Activated CD8-positive, alpha-beta T cell treated with anti-CD3 and anti-CD28 coated beads for 36 hours (primary cell): ENCODE results near the gene SAMD4A. TPM values are rescaled to one million over a fixed set of nuclear protein-coding genes. Genes with fewer than 3 reads are reported as not detected.

Experiments used
- ATAC-seq: fragments of 200-7000 bp; cut with Tn5 transposase; one replicate; pipeline ENCODE4 v1.10.0; 2021; ENCODE audit warnings: mild to moderate bottlenecking, moderate library complexity
- CTCF ChIA-PET: fragments of 350-600 bp; sonication (Branson Sonifier 250); formaldehyde crosslinking; loops from one replicate; lab custom pipeline; 2021; ENCODE audit warnings: antibody characterized with exemption; lab: Charles Lee
- POLR2A ChIA-PET: fragments of 350-600 bp; sonication (Branson Sonifier 250); formaldehyde crosslinking; loops from one replicate; lab custom pipeline; 2021; ENCODE audit warnings: antibody characterized with exemption; lab: Charles Lee
- DNase-seq: peaks from one replicate; pipeline ENCODE4 v3.0.0-alpha.2; 2020
- H3K27ac Mint-ChIP-seq: one replicate; pipeline ENCODE4 v1.8.0; 2021; ENCODE audit warnings: mild to moderate bottlenecking, mixed read lengths
- H3K27me3 Mint-ChIP-seq: one replicate; pipeline ENCODE4 v1.8.0; 2021; ENCODE audit warnings: mixed read lengths
- H3K36me3 Mint-ChIP-seq: one replicate; pipeline ENCODE4 v1.8.0; 2021; ENCODE audit warnings: low read depth, mixed read lengths
- H3K4me1 Mint-ChIP-seq: one replicate; pipeline ENCODE4 v1.8.0; 2021; ENCODE audit warnings: low read depth, mixed read lengths
- H3K4me3 Mint-ChIP-seq: one replicate; pipeline ENCODE4 v1.8.0; 2021; ENCODE audit warnings: mild to moderate bottlenecking, moderate library complexity, mixed read lengths
- H3K9me3 Mint-ChIP-seq: one replicate; pipeline ENCODE4 v1.8.0; 2021; ENCODE audit warnings: mixed read lengths
- CTCF ChIP-seq: fragments of 200-600 bp; IDR thresholded peaks from one replicate; pipeline ENCODE4 v1.8.0; 2022; ENCODE audit warnings: antibody characterized with exemption, mild to moderate bottlenecking
- intact Hi-C: fragments of 100-400 bp; cut with micrococcal nuclease; formaldehyde crosslinking; loops from one replicate; pipeline ENCODE4 v1.10.0; 2022
- total RNA-seq, 2 experiments: library from RNA; stranded (reverse); gene quantifications; one replicate each; pipeline ENCODE4 v1.2.3, GENCODE V29; 2021

Gene SAMD4A
- total RNA-seq, 2 experiments from 2014 or later = 4.5 to 4.9 TPM

- POLR2A ChIA-PET = interaction anchor here (0.7 to 1.4 kb wide), 3 partner anchors 9 to 147 kb away, joined by 3 to 4 read pairs (median 3); no protein-coding TSS in a partner anchor
- no peaks in the 10 kb centered on the region for H3K27me3 Mint-ChIP-seq
These were observed 218.3 kb downstream of the SAMD4A start for GRCh38 chr14:54785136-54785777.

GRCh38 chr14:54785778-54786770 is 219.1 kb downstream of the SAMD4A start:
- Mint-ChIP-seq H3K36me3 (no peaks in the 10 kb centered on the region), H3K27ac (no peak overlapping the region), H3K9me3 (no peaks in the 10 kb centered on the region), H3K27me3 (no peaks in the 10 kb centered on the region), H3K4me1 (peaks cover 4% of the 10 kb centered on the region), H3K4me3 (no peak overlapping the region)
- POLR2A ChIA-PET = interaction anchor here (0.6 to 1.4 kb wide), 5 partner anchors 8 to 148 kb away, joined by 3 to 4 read pairs (median 3); no protein-coding TSS in a partner anchor
- no peak for TF ChIP-seq CTCF
- intact Hi-C loops = no loop called here
- DNase-seq (no peak), ATAC-seq (no peak)
- CTCF ChIA-PET = interaction anchor here (1.2 to 5.4 kb wide), 5 partner anchors 8 to 222 kb away, joined by 3 to 37 read pairs (median 8); no protein-coding TSS in a partner anchor

More at GRCh38 chr14:54785136-54785777, 218.3 kb downstream of the SAMD4A start:
- Mint-ChIP-seq H3K4me1 (peaks cover 4% of the 10 kb centered on the region), H3K27ac (no peak overlapping the region), H3K9me3 (no peaks in the 10 kb centered on the region), H3K4me3 (no peak overlapping the region), H3K36me3 (no peaks in the 10 kb centered on the region)
- DNase-seq = no peak
- CTCF ChIA-PET = interaction anchor here (1.2 to 5.4 kb wide), 5 partner anchors 9 to 221 kb away, joined by 3 to 37 read pairs (median 8); no protein-coding TSS in a partner anchor
- no peak for TF ChIP-seq CTCF
- intact Hi-C loops = no loop called here
- ATAC-seq = no peak

- CTCF ChIA-PET = interaction anchor here (5.1 to 5.4 kb wide), 2 partner anchors 13 to 19 kb away, joined by 22 to 37 read pairs; no protein-coding TSS in a partner anchor
- DNase-seq (no peak), ATAC-seq (no peak)
- Mint-ChIP-seq H3K4me1 (peaks cover 4% of the 10 kb centered on the region), H3K36me3 (no peaks in the 10 kb centered on the region), H3K4me3 (no peak overlapping the region), H3K9me3 (no peaks in the 10 kb centered on the region), H3K27ac (no peak overlapping the region), H3K27me3 (no peaks in the 10 kb centered on the region)
- intact Hi-C loops = no loop called here
- POLR2A ChIA-PET = interaction anchor here (1.0 kb wide), 1 partner anchor 9 kb away, joined by 3 read pairs; no protein-coding TSS in a partner anchor
- TF ChIP-seq CTCF = no peak
These were observed 219.9 kb downstream of the SAMD4A start for GRCh38 chr14:54786838-54787237.

GRCh38 chr14:54787261-54787660 is 220.3 kb downstream of the SAMD4A start:
- H3K36me3 Mint-ChIP-seq = no peaks in the 10 kb centered on the region
- H3K4me3 Mint-ChIP-seq = no peak overlapping the region
- no peak for TF ChIP-seq CTCF
- H3K9me3 Mint-ChIP-seq = no peaks in the 10 kb centered on the region
- no peak overlapping the region for H3K27ac Mint-ChIP-seq
- intact Hi-C loops = no loop called here
- peaks cover 4% of the 10 kb centered on the region for H3K4me1 Mint-ChIP-seq
- H3K27me3 Mint-ChIP-seq = no peaks in the 10 kb centered on the region
- ChIA-PET CTCF (interaction anchor here (5.4 kb wide), 1 partner anchor 14 kb away, joined by 22 read pairs; no protein-coding TSS in a partner anchor), POLR2A (no interaction called here)
- DNase-seq (no peak), ATAC-seq (no peak)
